HUES6 (cell line): ENCODE measurements around the gene ZFYVE19.
"Not testable (repeated sequence)": the region's sequence is repeated elsewhere in the genome, so short reads cannot be mapped to it uniquely, and the experiment has no call there.

Experiments
- H3K27ac ChIP-seq: 2 replicates; pipeline ENCODE4 v1.7.0; 2013; ENCODE audit warnings: low read depth, mild to moderate bottlenecking, low read length, inconsistent platforms
- H3K27me3 ChIP-seq: 2 replicates; pipeline ENCODE4 v1.6.1; 2013; ENCODE audit warnings: low read length; ENCODE audit not compliant: control insufficient read depth, insufficient read depth
- H3K36me3 ChIP-seq: 2 replicates; pipeline ENCODE4 v1.6.1; 2013; ENCODE audit warnings: low read length; ENCODE audit not compliant: control insufficient read depth, insufficient read depth
- H3K4me1 ChIP-seq: 2 replicates; pipeline ENCODE4 v1.6.1; 2013; ENCODE audit warnings: low read length; ENCODE audit not compliant: control insufficient read depth, insufficient read depth
- H3K4me3 ChIP-seq: 2 replicates; pipeline ENCODE4 v1.5.1; 2013; ENCODE audit warnings: low read depth, low read length
- H3K9ac ChIP-seq: one replicate; pipeline ENCODE4 v1.6.1; 2013; ENCODE audit warnings: mild to moderate bottlenecking, low read length
- H3K9me3 ChIP-seq: 2 replicates; pipeline ENCODE4 v1.6.1; 2013; ENCODE audit warnings: low read depth, low read length; ENCODE audit not compliant: control insufficient read depth, insufficient read depth

Gene ZFYVE19

GRCh38 chr15:40853241-40853890, 46.5 kb downstream of the ZFYVE19 start:
- Histone ChIP-seq H3K4me3 (no peak overlapping the region), H3K9me3 (no peaks in the 10 kb centered on the region), H3K36me3 (peaks cover 63% of the 10 kb centered on the region), H3K27ac (no peak overlapping the region), H3K27me3 (no peaks in the 10 kb centered on the region), H3K4me1 (no peaks in the 10 kb centered on the region), H3K9ac (no peak overlapping the region)

- Histone ChIP-seq H3K9ac (no peak overlapping the region), H3K27me3 (no peaks in the 10 kb centered on the region), H3K9me3 (no peaks in the 10 kb centered on the region), H3K4me3 (no peak overlapping the region), H3K36me3 (peaks cover 61% of the 10 kb centered on the region), H3K27ac (no peak overlapping the region), H3K4me1 (no peaks in the 10 kb centered on the region)
Observed at GRCh38 chr15:40854161-40854560, 47.3 kb downstream of the ZFYVE19 start.

GRCh38 chr15:40855706-40856234, 48.9 kb downstream of the ZFYVE19 start:
- Histone ChIP-seq H3K4me1 (no peaks in the 10 kb centered on the region), H3K36me3 (peaks cover 55% of the 10 kb centered on the region), H3K9ac (no peak overlapping the region), H3K27me3 (no peaks in the 10 kb centered on the region), H3K9me3 (no peaks in the 10 kb centered on the region), H3K27ac (no peak overlapping the region), H3K4me3 (no peak overlapping the region)

- Histone ChIP-seq H3K36me3 (peaks cover 49% of the 10 kb centered on the region), H3K27ac (no peak overlapping the region), H3K4me3 (no peak overlapping the region), H3K4me1 (no peaks in the 10 kb centered on the region), H3K9me3 (no peaks in the 10 kb centered on the region), H3K27me3 (no peaks in the 10 kb centered on the region), H3K9ac (no peak overlapping the region)
Observed at GRCh38 chr15:40856746-40857145, 49.9 kb downstream of the ZFYVE19 start.

GRCh38 chr15:40857601-40858341, 50.9 kb downstream of the ZFYVE19 start:
- Histone ChIP-seq H3K27me3 (no peaks in the 10 kb centered on the region), H3K4me1 (no peaks in the 10 kb centered on the region; the same call in 1 of the 2 replicates), H3K9ac (no peak overlapping the region), H3K9me3 (no peaks in the 10 kb centered on the region), H3K36me3 (peaks cover 43% of the 10 kb centered on the region), H3K4me3 (no peak overlapping the region), H3K27ac (no peak overlapping the region)

- Histone ChIP-seq H3K36me3 (peaks cover 34% of the 10 kb centered on the region), H3K4me1 (no peaks in the 10 kb centered on the region; the same call in 1 of the 2 replicates), H3K9ac (no peak overlapping the region), H3K9me3 (no peaks in the 10 kb centered on the region), H3K27ac (no peak overlapping the region), H3K4me3 (no peak overlapping the region), H3K27me3 (no peaks in the 10 kb centered on the region)
Observed at GRCh38 chr15:40858706-40859105, 51.8 kb downstream of the ZFYVE19 start.

GRCh38 chr15:40859206-40859851, 52.4 kb downstream of the ZFYVE19 start:
- Histone ChIP-seq H3K27ac (no peak overlapping the region), H3K4me1 (no peaks in the 10 kb centered on the region; the same call in 1 of the 2 replicates)

GRCh38 chr15:40861147-40861546, 54.3 kb downstream of the ZFYVE19 start:
- H3K27me3 ChIP-seq, H3K9me3 ChIP-seq, H3K4me3 ChIP-seq, H3K27ac ChIP-seq, H3K9ac ChIP-seq, H3K4me1 ChIP-seq: not testable (repeated sequence)
- peaks cover 10% of the 10 kb centered on the region for H3K36me3 ChIP-seq

More at GRCh38 chr15:40859206-40859851, 52.4 kb downstream of the ZFYVE19 start:
- Histone ChIP-seq H3K9ac (no peak overlapping the region), H3K9me3 (no peaks in the 10 kb centered on the region), H3K36me3 (peaks cover 29% of the 10 kb centered on the region), H3K4me3 (no peak overlapping the region), H3K27me3 (no peaks in the 10 kb centered on the region)

- H3K4me3 ChIP-seq: no peak overlapping the region
- no peaks in the 10 kb centered on the region for H3K9me3 ChIP-seq
- H3K4me1 ChIP-seq: no peaks in the 10 kb centered on the region; the same call in 1 of the 2 replicates
- no peak overlapping the region for H3K9ac ChIP-seq
- no peaks in the 10 kb centered on the region for H3K36me3 ChIP-seq
- no peak overlapping the region for H3K27ac ChIP-seq
- no peaks in the 10 kb centered on the region for H3K27me3 ChIP-seq
Observed at GRCh38 chr15:40863660-40864270, 56.9 kb downstream of the ZFYVE19 start.
